HG02970 (cell line): ENCODE measurements around the gene HMGXB3.

Experiments used
- ATAC-seq: cut with Tn5 transposase; IDR thresholded peaks from one replicate; pipeline ENCODE4 v1.9.1; 2021; ENCODE audit warnings: mild to moderate bottlenecking, moderate library complexity, moderate number of reproducible peaks; ENCODE audit not compliant: unreplicated experiment, low FRiP score

Gene HMGXB3

DNA sequence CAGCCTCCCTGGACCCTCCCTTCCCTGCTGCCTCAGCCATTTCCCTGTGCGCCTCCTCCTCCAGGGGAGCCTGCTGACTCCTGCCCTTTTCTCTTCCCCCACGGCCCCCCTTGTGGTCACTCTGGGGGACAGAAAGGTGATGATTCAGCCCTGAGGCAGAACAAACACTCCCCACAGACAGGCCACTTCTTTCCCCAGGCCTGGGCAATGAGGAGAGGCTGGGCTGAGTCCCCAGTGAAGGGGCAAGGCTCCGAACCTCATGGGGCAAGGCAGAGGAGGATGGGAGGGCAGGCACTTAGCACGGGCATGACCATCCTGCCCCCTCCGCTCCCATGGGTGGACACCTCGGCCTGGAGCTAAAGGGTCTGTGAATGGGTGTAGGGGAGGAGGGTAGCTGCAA is 64.8 kb downstream of the HMGXB3 start:
- no peak for ATAC-seq

DNA sequence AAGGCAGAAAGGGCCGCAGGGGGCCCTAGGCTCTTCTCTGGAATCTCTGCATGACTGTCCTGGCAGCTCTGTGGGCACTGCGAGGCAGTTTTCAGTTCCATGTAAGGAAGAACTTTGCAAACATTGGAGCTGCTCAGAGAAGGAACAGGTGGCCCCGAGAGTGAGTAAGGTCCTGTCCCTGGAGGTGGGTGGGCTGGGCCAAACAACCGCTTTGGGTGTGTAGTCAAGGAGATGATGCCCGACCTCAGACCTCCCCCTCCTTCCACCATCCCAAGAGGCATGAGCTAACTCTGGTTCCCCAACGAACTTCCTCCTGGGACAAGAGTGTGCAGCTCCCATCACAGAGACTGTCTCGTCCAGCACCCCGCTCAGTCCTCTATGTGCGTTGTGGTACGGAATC is 65.3 kb downstream of the HMGXB3 start:
- no peak for ATAC-seq

DNA sequence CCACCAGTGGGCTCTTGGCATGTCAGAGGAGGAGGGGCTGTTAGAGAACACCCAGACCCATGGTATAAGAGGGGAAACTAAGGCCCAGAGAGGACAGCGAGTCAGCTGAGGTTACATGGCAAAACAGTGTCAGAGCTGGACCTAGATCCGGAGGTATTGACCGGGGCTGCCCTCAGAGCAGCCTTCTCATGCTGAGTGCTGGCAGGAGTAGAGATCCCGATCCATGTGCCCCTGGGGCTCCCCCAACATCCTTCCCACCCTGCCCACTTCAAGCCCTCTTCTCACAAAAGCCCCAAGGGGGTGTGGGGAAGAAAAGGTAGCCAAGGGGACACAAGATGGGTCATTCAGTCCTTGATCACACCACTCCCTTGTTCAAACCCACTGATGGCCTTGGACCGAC is 65.9 kb downstream of the HMGXB3 start:
- no peak for ATAC-seq

DNA sequence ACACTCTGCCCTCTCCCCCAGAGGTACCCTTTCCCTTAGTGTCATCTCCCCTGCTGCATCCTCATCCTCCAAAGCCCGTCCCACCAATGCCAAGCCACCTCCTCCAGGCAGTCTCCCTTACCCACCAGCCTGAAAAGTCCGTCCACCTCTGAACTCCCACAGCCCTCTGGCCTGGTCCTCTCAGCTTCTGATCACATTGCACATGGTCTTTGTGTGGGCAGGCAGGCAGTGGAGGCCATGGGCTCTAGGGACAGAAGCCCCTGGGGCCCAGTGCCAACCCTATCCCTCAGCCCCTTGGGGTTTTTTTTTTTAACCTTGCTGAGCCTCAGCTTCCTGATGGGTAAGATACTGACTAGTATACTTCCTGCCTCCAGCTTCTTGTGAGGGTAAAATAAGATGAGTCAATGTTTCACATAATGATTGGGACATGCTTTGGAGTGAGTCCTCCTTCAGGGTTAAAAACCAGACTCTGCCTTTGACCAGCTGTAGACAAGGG is 66.4 kb downstream of the HMGXB3 start:
- no peak for ATAC-seq

DNA sequence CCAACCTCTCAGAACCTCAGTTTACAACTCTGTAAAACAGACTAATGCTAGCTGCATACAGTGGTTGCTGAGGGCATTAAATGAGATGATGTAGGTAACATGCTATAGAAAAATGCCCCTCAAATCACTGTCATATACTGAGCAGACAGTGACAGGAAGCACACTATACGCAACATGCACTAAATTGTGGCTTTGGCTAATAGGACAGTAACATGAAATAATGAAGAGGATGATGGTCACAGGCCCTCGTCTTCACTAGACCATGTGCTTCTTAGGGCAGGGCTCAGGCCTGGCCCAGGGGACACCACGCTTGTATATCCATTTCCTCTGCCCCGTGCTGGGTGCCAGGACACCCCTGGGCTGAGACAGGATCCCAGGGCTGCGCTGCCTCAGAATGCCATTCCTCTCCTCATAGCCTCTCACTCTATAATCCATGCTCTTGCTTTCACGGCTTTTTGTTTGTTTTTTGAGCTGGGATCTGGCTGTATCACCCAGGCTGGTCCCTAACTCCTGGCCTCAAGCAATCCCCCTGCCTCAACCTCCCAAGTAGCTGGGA is 66.9 kb downstream of the HMGXB3 start:
- no peak for ATAC-seq

DNA sequence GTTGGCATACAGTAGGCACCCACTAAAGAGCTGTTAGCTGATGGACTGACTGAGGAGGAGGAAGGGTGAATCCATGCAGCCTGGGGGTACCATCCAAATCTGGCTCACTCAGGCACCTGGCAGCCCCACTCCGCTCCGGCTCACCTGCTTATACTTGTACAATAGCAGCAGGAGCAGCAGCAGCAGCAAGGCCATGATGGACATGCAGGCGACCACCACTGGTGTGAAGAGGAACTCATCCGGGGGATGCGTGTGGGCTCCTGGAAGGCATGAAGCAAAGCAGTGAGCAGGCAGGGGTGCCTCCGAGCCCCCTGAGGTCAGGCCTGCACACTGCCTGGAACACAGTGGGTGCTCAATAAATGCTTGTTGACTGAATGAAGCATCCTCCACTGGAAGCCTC is 67.5 kb downstream of the HMGXB3 start:
- no peak for ATAC-seq

DNA sequence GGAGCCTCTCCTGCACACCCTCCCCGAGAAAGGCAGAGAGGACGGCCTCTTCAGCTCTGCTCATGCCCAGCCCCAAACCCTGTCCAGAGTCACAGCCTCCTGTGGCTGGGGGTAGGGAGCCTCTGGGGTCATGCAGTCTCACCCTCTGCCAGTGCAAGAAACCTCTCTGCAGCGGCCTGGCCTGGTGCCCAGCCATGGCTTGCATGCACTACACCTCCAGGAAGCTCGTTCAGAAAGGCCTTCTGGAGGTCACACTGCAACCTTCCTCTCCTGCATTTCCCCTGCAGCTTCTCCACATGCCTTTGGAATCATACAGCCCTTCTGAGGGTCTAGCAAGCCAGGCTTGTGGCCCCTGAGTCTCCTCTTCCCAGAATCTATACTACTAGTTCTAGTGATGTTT is 67.9 kb downstream of the HMGXB3 start:
- ATAC-seq = no peak

DNA sequence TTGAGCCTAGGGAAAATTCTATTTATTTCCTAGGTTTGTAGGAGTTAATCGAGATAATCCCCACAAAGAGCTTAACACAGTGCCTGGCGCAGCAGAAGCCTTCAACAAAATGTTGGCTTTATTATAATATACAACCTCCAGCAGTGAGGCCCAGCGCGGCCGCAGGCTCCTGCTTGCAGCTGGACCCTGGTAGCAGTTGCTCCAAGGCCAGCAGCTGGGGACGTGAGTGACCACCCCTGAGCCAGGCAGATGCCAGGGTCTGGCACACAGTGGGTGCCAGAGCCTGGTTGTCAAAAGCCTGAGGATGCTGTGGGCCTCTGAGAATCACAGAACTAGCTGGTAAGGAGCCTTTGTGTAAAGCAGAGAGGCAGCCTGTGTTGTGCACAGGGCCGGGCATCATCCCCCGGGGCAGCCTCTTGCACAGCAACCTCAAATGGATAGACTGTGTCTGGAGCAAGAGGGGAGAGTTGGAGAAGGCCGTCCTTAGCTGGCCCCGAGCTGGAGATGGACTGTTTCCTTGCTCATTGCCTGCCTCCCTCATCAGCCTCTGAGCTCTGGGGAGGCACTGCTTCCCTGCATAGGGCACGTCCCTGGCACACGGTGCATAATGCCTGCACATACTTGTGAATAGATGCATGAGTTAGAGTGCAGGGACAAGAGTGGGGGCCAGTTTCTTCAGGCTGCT is 68.6 kb downstream of the HMGXB3 start:
- ATAC-seq = no peak

DNA sequence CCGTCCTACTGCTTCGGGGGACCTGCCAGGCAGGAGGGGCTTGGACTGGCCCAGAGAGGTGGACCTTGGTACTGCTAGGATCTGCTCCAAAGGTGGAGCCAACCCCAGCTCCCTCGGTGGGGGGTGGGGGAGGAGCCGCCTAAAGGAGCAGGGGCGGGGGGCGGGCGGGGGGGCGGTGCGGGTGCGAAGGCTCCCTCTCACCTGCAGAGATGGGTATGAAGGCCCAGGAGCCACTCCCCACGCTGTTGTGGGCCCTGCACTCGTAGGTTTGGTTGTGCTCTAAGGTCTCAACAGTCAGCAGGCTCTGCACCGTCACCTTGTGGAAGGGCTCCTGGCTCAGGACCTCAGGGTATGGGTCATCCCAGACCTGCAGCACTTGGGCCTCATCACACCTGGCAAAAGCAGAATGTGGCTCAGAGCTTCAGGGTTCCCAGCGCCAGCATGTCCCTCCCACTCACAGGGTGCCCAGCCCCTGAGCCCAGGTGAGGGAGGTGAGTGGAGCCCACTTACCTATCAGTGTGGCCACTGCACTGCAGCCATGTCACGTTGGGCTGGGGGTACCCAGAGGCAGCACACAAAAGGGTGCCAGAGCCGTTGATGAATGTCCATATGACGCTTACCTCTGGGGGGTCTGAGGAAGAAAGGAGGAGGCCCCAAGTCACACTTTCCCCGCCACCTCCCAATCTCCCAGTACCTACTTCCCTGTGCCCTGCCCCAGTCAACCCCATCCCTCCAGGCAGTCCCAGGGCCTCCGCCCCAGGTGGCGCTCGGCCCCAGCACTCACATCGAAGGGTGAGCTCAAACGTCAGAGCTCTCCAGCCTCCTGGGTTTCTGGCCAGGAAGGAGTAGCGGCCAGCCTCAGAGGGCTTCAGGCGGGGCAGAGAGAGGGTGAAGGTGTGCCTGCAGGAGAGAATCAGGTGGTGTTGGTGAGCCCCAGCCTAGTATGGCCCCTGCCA is 69.4 kb downstream of the HMGXB3 start:
- no peak for ATAC-seq

DNA sequence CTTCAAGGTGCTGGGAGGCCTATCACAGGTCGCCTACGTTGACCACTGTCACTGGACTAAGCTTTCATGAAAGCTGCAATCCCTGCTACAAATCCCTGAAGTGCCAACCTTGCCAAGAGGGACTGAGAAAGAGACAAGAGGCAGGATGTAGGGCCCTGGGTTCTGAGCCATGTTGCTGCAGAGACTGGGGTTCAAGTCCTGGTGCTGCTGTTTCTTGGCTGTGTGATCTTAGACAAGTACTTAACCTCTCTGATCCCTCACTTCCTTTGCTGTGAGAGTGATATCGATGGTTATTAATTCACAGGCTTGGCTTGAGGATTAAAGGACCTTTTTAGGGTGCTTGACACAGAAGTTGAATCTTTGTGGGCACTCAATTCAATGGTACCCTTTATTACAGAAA is 70.3 kb downstream of the HMGXB3 start:
- no peak for ATAC-seq

DNA sequence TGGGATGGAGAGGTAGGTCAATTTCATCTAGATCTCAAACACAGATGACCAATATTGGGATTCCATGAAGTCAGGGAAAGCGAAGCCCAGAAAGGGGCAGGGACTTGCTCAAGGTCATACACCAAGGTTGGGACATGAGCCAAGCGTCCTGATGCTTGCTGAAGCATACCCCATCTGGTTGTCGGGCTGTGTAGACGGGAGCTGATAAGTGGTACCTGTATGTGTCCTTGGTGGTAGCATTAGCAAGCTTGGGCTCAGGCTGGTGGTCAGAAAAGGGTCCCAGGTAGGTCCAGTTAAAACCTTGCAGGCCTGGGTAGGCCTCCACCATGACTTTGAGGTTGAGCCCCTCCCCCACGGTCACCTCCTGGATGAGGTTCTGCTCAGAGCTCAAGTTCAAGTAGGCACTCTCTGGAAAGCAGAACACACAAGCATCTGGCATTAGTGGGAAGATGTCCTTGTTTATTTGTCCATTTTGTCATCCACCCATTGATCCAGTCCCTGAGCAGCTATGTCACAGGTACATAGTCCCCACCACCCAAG is 72.6 kb downstream of the HMGXB3 start:
- no peak for ATAC-seq

DNA sequence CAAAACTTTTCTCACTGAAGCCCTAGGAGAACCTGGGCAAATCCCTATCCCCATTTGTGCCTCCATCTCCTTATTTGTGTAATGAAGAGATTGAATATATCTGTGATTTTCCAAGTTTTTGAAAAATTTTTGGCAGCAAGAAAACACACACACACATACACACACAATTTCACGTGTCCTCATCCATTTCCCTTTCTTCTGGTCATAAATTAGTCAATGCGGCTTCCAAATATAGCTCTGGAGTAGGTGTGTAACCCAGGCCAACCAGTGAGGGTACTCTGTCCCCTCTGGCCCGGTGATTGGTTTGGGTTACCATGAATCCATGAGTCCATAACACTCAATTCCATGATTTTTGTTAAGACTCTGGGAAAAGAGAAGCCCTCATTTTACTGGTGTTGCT is 73.1 kb downstream of the HMGXB3 start:
- no peak for ATAC-seq

DNA sequence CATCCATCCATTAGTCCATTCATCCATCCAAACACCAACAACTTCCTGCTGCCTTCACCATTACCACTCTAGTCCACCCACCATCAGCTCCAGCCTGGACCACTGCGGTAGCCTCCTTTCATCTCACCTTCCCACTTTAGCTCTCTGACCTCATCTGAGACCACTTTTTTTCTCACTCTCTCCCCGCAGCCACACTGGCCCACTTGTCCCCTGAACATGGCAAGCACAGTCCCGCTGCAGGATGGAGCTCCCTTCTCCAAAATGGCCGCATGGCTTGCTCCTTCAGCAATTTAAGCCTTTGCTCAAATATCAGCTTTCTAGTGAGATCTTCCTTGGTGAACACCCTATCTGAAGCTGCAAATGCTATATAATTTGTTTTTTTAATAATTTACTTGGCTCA is 74.7 kb downstream of the HMGXB3 start:
- no peak for ATAC-seq

DNA sequence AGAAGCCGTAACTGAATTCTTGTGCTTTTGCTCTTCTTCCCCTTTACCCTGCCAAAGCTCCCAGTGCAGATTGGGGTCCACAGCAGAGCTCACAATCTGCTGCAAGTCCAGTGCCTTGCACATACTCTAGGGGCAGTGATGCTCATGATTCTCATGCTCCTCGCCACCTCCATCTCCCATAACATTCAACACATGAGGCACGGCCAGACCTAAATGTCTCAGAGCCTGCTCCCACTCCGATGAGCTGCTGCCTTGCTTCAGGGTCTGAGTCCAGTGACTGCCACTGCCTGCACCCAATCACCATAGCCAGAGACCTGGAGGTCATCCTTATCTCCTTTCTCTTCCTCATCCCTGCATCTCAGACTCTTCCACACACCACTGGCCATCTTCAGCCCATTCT is 75.3 kb downstream of the HMGXB3 start:
- ATAC-seq = no peak

DNA sequence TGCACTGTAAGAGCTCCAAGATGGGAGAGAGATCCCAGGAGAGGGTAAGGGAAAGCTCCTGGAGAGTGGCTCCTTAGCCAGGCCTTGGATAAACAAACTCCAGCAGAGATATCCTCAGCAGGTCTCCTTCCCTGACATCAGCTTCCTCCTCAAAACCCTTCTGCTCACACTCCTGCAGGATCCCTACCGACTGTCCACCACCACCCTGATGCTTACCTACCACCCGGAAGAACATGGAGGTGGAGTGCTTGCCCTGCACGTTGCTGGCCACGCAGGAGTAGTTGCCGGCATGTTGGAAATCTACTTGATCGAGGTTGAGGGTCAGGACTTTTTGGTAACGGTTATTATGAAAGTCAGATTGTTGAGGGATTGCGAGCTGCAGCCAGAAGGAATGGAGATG is 76.5 kb downstream of the HMGXB3 start:
- ATAC-seq = no peak

DNA sequence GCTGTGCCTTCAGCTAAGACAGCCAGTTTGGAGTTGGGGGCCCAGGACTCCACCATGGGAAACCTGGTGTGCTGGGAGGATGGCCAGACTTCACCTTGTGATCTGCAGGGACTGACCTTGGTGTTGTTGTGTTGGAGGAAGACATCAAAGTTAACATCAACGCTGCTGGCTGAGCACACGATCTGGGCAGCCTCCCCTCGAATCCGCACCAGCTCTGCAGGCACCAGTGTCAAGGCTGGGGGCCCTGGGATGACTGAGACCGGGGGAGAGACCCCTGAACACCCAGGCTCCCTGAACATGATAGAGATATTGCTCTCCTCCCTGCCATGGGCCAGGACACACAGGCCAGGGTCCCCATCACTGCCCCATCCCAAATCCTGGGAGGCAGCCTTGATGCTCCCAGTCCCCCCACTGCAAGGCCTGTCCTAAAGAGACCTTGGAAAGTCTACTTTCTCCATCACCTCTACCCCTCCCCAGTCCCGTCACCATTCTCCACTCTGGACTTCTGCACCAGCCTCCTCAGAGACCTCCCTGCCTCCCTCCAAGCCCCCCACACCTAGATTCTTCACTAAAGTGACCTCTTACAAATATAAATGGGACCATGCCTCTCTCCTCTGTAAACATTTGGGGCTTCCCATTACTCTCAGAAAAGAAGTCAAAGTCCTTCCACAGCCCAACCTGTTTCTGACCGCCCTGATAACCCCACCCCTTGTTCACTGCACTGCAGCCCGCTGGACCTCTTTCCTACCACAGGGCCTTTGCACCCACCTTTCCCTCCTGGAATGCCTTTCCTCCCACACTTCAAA is 77.7 kb downstream of the HMGXB3 start:
- ATAC-seq = no peak

DNA sequence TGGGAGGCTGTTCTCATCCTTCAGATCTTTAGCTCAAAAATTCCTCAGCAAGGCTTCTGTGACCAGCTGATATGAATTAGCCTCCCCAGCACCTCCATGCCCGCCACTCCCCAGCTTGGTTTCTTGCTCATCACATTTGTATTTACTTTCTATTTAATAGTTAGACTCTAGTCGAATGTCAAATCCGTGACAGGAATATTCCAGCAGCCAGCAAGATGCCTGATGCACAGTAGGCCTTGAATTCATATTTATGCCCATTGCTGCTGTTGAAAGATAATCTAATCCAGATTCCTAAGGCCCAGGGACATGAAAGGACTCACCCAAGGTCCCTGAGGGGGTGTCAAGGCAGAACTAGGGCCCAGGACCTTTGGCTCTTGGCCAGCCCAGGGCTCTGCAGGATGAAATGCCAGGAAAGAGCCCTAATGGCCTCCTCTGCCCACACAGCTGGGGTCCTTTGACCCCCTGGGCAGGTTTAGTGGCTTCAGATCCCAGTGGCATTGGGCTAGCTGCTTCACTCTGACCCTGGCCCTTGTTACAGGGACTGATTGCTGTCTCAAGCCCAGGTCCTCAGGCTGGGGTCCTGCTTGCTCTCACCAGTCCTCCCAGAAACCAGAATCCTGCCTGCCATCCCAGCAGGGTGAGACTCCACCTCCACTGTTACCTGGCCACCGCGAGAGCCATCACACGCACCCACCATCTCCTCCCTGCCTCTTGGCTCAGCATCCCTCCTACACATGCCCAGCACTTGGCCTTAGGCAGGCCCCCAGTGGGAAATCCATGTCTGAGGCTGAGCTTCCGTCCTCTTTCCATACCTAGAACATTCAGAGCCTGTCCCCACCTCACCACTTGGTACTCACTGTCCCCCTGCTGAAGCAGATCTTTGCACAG is 78.5 kb downstream of the HMGXB3 start:
- no peak for ATAC-seq

DNA sequence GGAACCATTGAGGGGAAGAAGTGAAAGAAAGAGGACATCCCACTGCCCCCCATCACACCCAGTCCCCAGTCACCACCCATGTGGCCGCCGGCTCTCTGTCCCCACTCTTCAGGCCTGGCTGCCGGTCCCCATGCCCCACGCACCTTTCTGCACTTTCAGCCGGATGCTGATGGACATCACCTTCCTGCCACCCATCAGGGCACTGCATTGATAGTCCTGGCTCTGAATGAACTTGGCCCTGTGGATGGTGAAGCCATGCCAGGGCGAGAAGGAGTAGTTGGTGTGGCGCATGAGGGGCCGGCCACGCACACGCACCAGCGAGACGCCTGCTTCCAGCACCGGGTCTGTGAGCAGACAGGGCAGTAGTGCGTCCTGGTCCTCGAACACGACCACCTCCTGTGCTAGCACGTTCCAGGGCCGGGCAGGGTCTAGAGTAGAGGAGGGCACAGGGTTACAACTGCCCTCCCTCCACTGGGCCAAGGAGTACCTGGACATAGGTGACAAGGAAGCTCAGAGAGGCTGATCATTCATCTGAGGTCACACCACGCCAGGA is 79.4 kb downstream of the HMGXB3 start:
- ATAC-seq = no peak
